Sigmoid colon (tissue), 7 donors: ENCODE data around the gene SIGLEC9. TPM values are rescaled to one million over a fixed set of nuclear protein-coding genes. Genes with fewer than 3 reads are reported as not detected.

ENCODE experiments used
- DNase-seq: peaks from one replicate; pipeline ENCODE4 v3.0.0-alpha.2; 2019
- H3K27ac ChIP-seq, 4 donors: fragments of 200-600 bp; sonication (generic); one replicate each; pipeline ENCODE4 v1.5.1; 2016 to 2019; ENCODE audit warnings: mild to moderate bottlenecking in 1 of 4
- H3K27me3 ChIP-seq, 3 donors: fragments of 200-600 bp; sonication (generic); one replicate each; pipeline ENCODE4 v1.5.1; 2019; ENCODE audit warnings: mild to moderate bottlenecking in 1 of 3
- H3K36me3 ChIP-seq, 4 donors: fragments of 200-600 bp; sonication (generic); one replicate each; pipeline ENCODE4 v1.5.1; 2016 to 2019
- H3K4me1 ChIP-seq, 4 donors: fragments of 200-600 bp; sonication (generic); one replicate each; pipeline ENCODE4 v1.5.1; 2017 to 2019
- H3K4me3 ChIP-seq, 4 donors: fragments of 200-600 bp; sonication (generic); one replicate each; pipeline ENCODE4 v1.5.1; 2017 to 2019; ENCODE audit warnings: mild to moderate bottlenecking in 2 of 4, moderate library complexity in 1 of 4
- H3K9me3 ChIP-seq, 4 donors: fragments of 200-600 bp in 3 of 4; sonication (generic) in 3 of 4; one replicate each; pipeline versions ENCODE4 v1.5.1 to v1.6.1; 2013 to 2019
- EP300 ChIP-seq, 4 donors: sonication (generic); formaldehyde crosslinking; IDR thresholded peaks; one replicate each; pipeline ENCODE4 v1.6.1; 2017; ENCODE audit warnings: antibody characterized with exemption in 4 of 4
- POLR2A ChIP-seq, 2 donors: fragments of 450-650 bp; IDR thresholded peaks; one replicate each; pipeline ENCODE4 v1.6.1; 2016; ENCODE audit warnings: antibody characterized with exemption in 2 of 2, mild to moderate bottlenecking in 2 of 2, moderate library complexity in 2 of 2
- POLR2AphosphoS5 ChIP-seq, 4 donors: sonication (generic); formaldehyde crosslinking; IDR thresholded peaks; one replicate each; pipeline ENCODE4 v1.6.1; 2017; ENCODE audit warnings: antibody characterized with exemption in 4 of 4
- WGBS, 2 donors: extraction: QIAGEN DNeasy Blood & Tissue Kit; methylation state at CpG; one replicate each; pipeline ENCODE4 v1.1.7; 2013; 5-methylcytosine and 5-hydroxymethylcytosine counted together
- intact Hi-C: fragments of 100-400 bp; cut with DNase I; formaldehyde crosslinking; loops from one replicate; pipeline ENCODE4 v1.15.1; 2023
- polyA plus RNA-seq, 3 donors: library from polyadenylated mRNA; stranded (reverse); fragments of 200-250 nt; gene quantifications; one replicate each; pipeline ENCODE4 v1.2.3, GENCODE V29; 2013
- total RNA-seq, 4 donors: library from RNA; depleted of rRNA; stranded (reverse); fragments of >200 nt; gene quantifications; one replicate each; pipeline ENCODE4 v1.1.0, GENCODE V29; 2016
- TF ChIP-seq, protein P1 (sequence below), 4 experiments: fragments of 450-650 bp in 3 of 4; fragments of 200-600 bp in 1 of 4; IDR thresholded peaks; one replicate each; pipeline ENCODE4 v1.5.1; 2016 to 2019; ENCODE audit warnings: antibody characterized with exemption in 4 of 4, mild to moderate bottlenecking in 3 of 4, moderate library complexity in 2 of 4
- donor health status: healthy with polysubstance abuse.
- donor health status: Bipolar disorder and iron deficiency.
- donor health status: healthy.

The SIGLEC9 gene
- total and polyA plus RNA-seq, 7 donors = 2.4 to 9.5 (median 5.4) TPM

DNA sequence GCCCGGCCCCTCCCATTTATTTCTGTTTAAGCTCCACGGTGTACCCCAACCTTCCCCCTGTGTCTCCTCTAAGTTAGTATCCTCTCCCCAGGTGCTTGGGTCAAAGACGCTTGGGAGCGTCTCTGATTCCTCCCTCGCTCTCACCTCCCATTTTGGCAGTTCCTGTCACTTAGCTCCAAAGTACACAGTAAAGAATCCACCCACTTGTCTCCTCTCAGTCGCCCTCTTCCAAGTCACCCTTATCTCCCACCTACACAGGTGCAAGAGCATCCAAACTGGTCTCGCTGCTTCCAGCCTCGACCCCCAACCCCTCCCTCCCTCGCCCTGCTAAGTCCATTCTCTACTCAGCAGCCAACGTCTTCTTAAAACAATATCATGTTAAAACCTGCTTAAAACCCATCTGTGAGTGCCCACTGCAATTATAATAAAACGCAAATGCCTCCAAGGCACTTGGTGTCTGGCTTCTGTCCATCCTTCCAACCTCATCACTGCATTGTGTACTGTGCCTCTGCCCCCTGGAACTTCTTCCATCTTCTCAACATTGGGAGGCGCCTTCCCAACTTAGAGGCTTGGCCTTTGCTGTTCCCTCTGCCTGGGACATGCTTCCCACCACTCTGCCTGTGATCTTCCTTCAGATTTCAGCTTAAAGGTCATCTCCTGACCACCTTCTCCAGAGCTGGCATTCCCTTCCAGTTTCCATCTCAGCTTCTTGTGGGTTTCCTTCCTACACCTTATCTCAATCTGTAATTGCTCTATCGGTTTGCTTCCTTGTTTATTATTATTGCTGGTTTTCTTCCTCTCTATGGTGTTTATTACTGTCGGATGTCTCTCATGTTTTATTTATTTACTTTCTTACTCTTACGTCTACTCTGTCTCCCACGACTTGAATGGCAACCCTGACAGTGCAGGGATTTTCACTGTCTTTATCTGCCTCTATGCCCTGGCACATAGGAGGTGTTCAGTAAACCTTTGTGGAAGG lies 32.5 kb upstream of the SIGLEC9 start:
- Histone ChIP-seq H3K36me3 (no peaks in the 10 kb centered on the region), H3K27ac (no peak overlapping the region), H3K27me3 (no peaks in the 10 kb centered on the region), H3K4me3 (no peak overlapping the region), H3K9me3 (no peaks in the 10 kb centered on the region), H3K4me1 (peaks cover 0 to 5% (median 0%) of the 10 kb centered on the region in 4 donors)
- no peak for DNase-seq
- intact Hi-C loops = no loop called here
- TF ChIP-seq EP300 (IDR thresholded peaks at IDR 0.05) (no peak), POLR2AphosphoS5 (IDR thresholded peaks at IDR 0.05) (no peak), POLR2A (IDR thresholded peaks at IDR 0.05) (no peak)
- TF ChIP-seq, protein P1, sequence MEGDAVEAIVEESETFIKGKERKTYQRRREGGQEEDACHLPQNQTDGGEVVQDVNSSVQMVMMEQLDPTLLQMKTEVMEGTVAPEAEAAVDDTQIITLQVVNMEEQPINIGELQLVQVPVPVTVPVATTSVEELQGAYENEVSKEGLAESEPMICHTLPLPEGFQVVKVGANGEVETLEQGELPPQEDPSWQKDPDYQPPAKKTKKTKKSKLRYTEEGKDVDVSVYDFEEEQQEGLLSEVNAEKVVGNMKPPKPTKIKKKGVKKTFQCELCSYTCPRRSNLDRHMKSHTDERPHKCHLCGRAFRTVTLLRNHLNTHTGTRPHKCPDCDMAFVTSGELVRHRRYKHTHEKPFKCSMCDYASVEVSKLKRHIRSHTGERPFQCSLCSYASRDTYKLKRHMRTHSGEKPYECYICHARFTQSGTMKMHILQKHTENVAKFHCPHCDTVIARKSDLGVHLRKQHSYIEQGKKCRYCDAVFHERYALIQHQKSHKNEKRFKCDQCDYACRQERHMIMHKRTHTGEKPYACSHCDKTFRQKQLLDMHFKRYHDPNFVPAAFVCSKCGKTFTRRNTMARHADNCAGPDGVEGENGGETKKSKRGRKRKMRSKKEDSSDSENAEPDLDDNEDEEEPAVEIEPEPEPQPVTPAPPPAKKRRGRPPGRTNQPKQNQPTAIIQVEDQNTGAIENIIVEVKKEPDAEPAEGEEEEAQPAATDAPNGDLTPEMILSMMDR (IDR thresholded peaks at IDR 0.05) = no peak
- WGBS, 2 donors = 22 to 60% methylated on average over 16 of the region's 16 CpGs

DNA sequence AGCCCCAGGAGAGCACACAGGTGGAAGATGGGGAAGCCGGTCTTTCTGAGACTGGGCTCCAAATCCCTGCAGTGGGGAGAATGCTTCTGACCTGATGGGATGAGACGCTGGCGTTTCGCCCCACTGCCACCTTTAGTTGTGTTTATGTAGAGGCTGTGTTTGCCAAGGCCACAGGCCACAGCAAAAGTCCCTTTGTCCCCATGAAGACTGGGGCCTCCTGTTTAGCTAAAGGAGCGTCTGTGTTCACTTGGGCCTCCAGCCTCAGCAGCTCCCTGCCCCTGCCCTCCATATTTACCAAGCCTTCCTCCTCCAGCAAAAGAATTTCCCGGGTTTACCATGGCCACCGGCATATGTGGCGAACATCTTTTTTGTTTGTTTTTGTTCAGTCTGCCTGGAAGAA lies 31.6 kb upstream of the SIGLEC9 start:
- DNase-seq = peak; percentile 48
- TF ChIP-seq POLR2AphosphoS5 (IDR thresholded peaks at IDR 0.05) (no peak), POLR2A (IDR thresholded peaks at IDR 0.05) (no peak), EP300 (IDR thresholded peaks at IDR 0.05) (no peak)
- TF ChIP-seq, protein P1 (IDR thresholded peaks at IDR 0.05) = no peak

GRCh38 chr19:51093510-51094345 lies 31.0 kb upstream of the SIGLEC9 start:
- Histone ChIP-seq H3K27me3 (no peaks in the 10 kb centered on the region), H3K36me3 (no peaks in the 10 kb centered on the region), H3K4me3 (no peak overlapping the region), H3K4me1 (peaks cover 0 to 10% (median 5%) of the 10 kb centered on the region in 4 donors), H3K27ac (no peak overlapping the region), H3K9me3 (no peaks in the 10 kb centered on the region)
- intact Hi-C loops = no loop called here
- TF ChIP-seq POLR2AphosphoS5 (IDR thresholded peaks at IDR 0.05) (no peak), EP300 (IDR thresholded peaks at IDR 0.05) (no peak), POLR2A (IDR thresholded peaks at IDR 0.05) (no peak)
- TF ChIP-seq, protein P1 (IDR thresholded peaks at IDR 0.05) = no peak
- no peak for DNase-seq
- 78 to 80% methylated on average over 22 of the region's 22 CpGs for WGBS, 2 donors

More for the DNA sequence above, 31.6 kb upstream of the SIGLEC9 start:
- no peaks in the 10 kb centered on the region for H3K27me3 ChIP-seq
- H3K4me1 ChIP-seq = peaks cover 0 to 6% (median 2%) of the 10 kb centered on the region in 4 donors
- no peaks in the 10 kb centered on the region for H3K9me3 ChIP-seq
- H3K27ac ChIP-seq = no peak overlapping the region
- H3K36me3 ChIP-seq = no peaks in the 10 kb centered on the region
- WGBS, 2 donors = 52 to 72% methylated on average over 8 of the region's 8 CpGs
- intact Hi-C loops = no loop called here
- H3K4me3 ChIP-seq = no peak overlapping the region

DNA sequence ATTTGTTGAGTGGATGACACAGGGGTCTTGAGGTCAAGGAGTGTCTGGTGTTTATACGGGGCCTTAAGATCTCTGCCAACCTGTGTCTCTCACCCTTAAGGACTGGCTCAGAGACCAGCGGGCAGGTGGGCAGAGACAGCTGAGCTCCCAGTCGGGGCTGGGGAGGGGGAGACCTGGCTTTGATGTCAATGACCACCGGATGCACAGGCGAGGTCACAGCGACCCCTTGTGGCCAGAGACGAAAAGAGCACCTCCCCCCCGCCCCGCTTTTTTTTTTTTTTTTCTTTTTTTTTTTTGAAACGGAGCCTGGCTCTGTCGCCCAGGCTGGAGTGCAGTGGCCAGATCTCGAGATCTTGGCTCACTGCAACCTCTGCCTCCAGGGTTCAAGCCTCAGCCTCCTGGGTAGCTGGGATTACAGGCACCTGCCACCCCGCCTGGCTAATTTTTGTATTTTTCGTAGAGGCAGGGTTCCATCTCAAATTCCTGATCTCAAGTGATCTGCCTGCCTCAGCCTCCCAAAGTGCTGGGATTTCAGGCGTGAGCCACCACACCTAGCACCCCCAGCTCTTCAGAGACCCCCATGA lies 29.9 kb upstream of the SIGLEC9 start:
- intact Hi-C loops = no loop called here
- Histone ChIP-seq H3K9me3 (no peaks in the 10 kb centered on the region), H3K4me3 (no peak overlapping the region), H3K27me3 (no peaks in the 10 kb centered on the region), H3K4me1 (peaks cover 0 to 18% (median 13%) of the 10 kb centered on the region in 4 donors), H3K36me3 (no peaks in the 10 kb centered on the region), H3K27ac (no peak overlapping the region)
- no peak for DNase-seq
- TF ChIP-seq, protein P1 (IDR thresholded peaks at IDR 0.05) = peak in 2 of 4 experiments; percentile 24 to 68
- TF ChIP-seq POLR2A (IDR thresholded peaks at IDR 0.05) = no peak
- 27 to 36% methylated on average over 15 of the region's 15 CpGs for WGBS, 2 donors
